RWPE2 (cell line): Measurements from ENCODE around the gene NHS.
A peak's percentile ranks its signal among the peaks of the same experiment; 100 is the strongest.

ENCODE experiments used
- ATAC-seq: fragments of 200-7000 bp; cut with Tn5 transposase; 3 replicates; pipeline ENCODE4 v1.9.1; 2021; ENCODE audit warnings: low read depth
- DNase-seq: peaks from one replicate; pipeline ENCODE4 v3.0.0-alpha.2; 2020; ENCODE audit warnings: low spot score
- H3K27ac ChIP-seq: fragments of 450-650 bp; 2 replicates; pipeline ENCODE4 v1.5.1; 2017; ENCODE audit warnings: mild to moderate bottlenecking; ENCODE audit not compliant: poor library complexity, severe bottlenecking
- H3K27me3 ChIP-seq: fragments of 250-450 bp; sonication (Bioruptor Pico); 2 replicates; pipeline ENCODE4 v1.5.1; 2021; ENCODE audit warnings: mild to moderate bottlenecking, moderate library complexity; ENCODE audit not compliant: insufficient read depth, poor library complexity, severe bottlenecking
- H3K36me3 ChIP-seq: fragments of 250-450 bp; sonication (Bioruptor Pico); 2 replicates; pipeline ENCODE4 v1.5.1; 2020; ENCODE audit warnings: low read depth, mild to moderate bottlenecking, moderate library complexity
- H3K4me1 ChIP-seq: fragments of 250-450 bp; sonication (Bioruptor Pico); 2 replicates; pipeline ENCODE4 v1.5.1; 2021; ENCODE audit warnings: mild to moderate bottlenecking, moderate library complexity; ENCODE audit not compliant: insufficient read depth, poor library complexity, severe bottlenecking
- H3K4me3 ChIP-seq: fragments of 250-450 bp; sonication (Bioruptor Pico); 2 replicates; pipeline ENCODE4 v1.5.1; 2021; ENCODE audit warnings: mild to moderate bottlenecking, moderate library complexity; ENCODE audit not compliant: severe bottlenecking
- H3K9me3 ChIP-seq: fragments of 250-450 bp; sonication (Bioruptor Pico); 2 replicates; pipeline ENCODE4 v1.5.1; 2021; ENCODE audit warnings: mild to moderate bottlenecking, moderate library complexity; ENCODE audit not compliant: severe bottlenecking
- CTCF ChIP-seq: fragments of 450-650 bp; IDR thresholded peaks from one replicate; pipeline ENCODE4 v1.5.1; 2017; ENCODE audit warnings: mild to moderate bottlenecking, moderate library complexity; ENCODE audit not compliant: poor library complexity, severe bottlenecking

Gene NHS

GRCh38 chrX:17542123-17542522 lies 167.1 kb downstream of the NHS start:
- no peaks in the 10 kb centered on the region for H3K27me3 ChIP-seq
- TF ChIP-seq CTCF: no peak
- H3K27ac ChIP-seq: no peak overlapping the region
- H3K9me3 ChIP-seq: no peaks in the 10 kb centered on the region
- no peaks in the 10 kb centered on the region for H3K36me3 ChIP-seq
- H3K4me1 ChIP-seq: no peaks in the 10 kb centered on the region
- ATAC-seq (no peak), DNase-seq (no peak)
- H3K4me3 ChIP-seq: no peak overlapping the region

GRCh38 chrX:17544821-17545220 lies 169.8 kb downstream of the NHS start:
- TF ChIP-seq CTCF: no peak
- no peak for DNase-seq

GRCh38 chrX:17546356-17546755 lies 171.4 kb downstream of the NHS start:
- no peak for TF ChIP-seq CTCF
- no peak overlapping the region for H3K4me3 ChIP-seq
- H3K9me3 ChIP-seq: no peaks in the 10 kb centered on the region
- no peaks in the 10 kb centered on the region for H3K36me3 ChIP-seq
- no peak overlapping the region for H3K27ac ChIP-seq
- DNase-seq: no peak
- no peak for ATAC-seq
- no peaks in the 10 kb centered on the region for H3K27me3 ChIP-seq
- H3K4me1 ChIP-seq: peaks cover 6% of the 10 kb centered on the region

More at GRCh38 chrX:17544821-17545220, 169.8 kb downstream of the NHS start:
- no peak for ATAC-seq
- Histone ChIP-seq H3K27me3 (no peaks in the 10 kb centered on the region), H3K4me3 (no peak overlapping the region), H3K36me3 (no peaks in the 10 kb centered on the region), H3K9me3 (no peaks in the 10 kb centered on the region), H3K27ac (no peak overlapping the region), H3K4me1 (peaks cover 6% of the 10 kb centered on the region)

GRCh38 chrX:17547658-17548057 lies 172.7 kb downstream of the NHS start:
- TF ChIP-seq CTCF: no peak
- ATAC-seq (peak; percentile 96), DNase-seq (peak; percentile 95)
- Histone ChIP-seq H3K36me3 (no peaks in the 10 kb centered on the region), H3K9me3 (no peaks in the 10 kb centered on the region), H3K27ac (peak overlapping the region; percentile 26), H3K27me3 (no peaks in the 10 kb centered on the region), H3K4me3 (no peak overlapping the region), H3K4me1 (peaks cover 9% of the 10 kb centered on the region)

GRCh38 chrX:17549107-17549651 lies 174.2 kb downstream of the NHS start:
- H3K27me3 ChIP-seq: no peaks in the 10 kb centered on the region
- no peak overlapping the region for H3K27ac ChIP-seq
- H3K36me3 ChIP-seq: no peaks in the 10 kb centered on the region
- H3K9me3 ChIP-seq: no peaks in the 10 kb centered on the region
- TF ChIP-seq CTCF: no peak
- no peak overlapping the region for H3K4me3 ChIP-seq
- no peak for DNase-seq
- H3K4me1 ChIP-seq: peaks cover 24% of the 10 kb centered on the region
- no peak for ATAC-seq
